OCI-LY1 (cell line): ENCODE data around the gene ACVR1B.

Source experiments
- CTCF ChIP-seq: fragments of 200-600 bp; sonication (generic), shearing (Covaris generic); IDR thresholded peaks from 2 replicates; pipeline ENCODE4 v1.5.1; 2017; ENCODE audit warnings: mild to moderate bottlenecking, antibody characterized with exemption, low read length, moderate library complexity, mixed read lengths
- EZH2 ChIP-seq: fragments of 200-600 bp; sonication (generic), shearing (Covaris generic); IDR thresholded peaks from 2 replicates; pipeline ENCODE4 v1.8.0; 2017; ENCODE audit warnings: borderline replicate concordance, mixed run types, mild to moderate bottlenecking, antibody characterized with exemption, low read length, moderate library complexity, mixed read lengths

GRCh38 chr12:51941011-51941581 is 10.4 kb upstream of the ACVR1B start:
- TF ChIP-seq CTCF (no peak), EZH2 (no peak)
